Measurements from ENCODE around the gene TSR3. TPM values are rescaled to one million over a fixed set of nuclear protein-coding genes. Genes with fewer than 3 reads are reported as not detected.
"Not testable (repeated sequence)": the region's sequence is repeated elsewhere in the genome, so short reads cannot be mapped to it uniquely, and the experiment has no call there.

The TSR3 gene
- total RNA-seq, 1 donor from 2014 or later = 43.7 TPM

GRCh38 chr16:1333149-1333812 is 18.4 kb downstream of the TSR3 start, which contains the start of gene BAIAP3:
Gene BAIAP3 (plus strand): TSS chr16:1333645. CDS start chr16:1338550, 4,905 bp downstream.
- Mint-ChIP-seq H3K9me3 (no peaks in the 10 kb centered on the region), H3K27me3 (ENCODE audit: low read depth) (peaks cover 68% of the 10 kb centered on the region), H3K27ac (no peak within 1 kb of the TSS), H3K4me3 (peak within 1 kb of the TSS; percentile 54), H3K4me1 (peaks cover 8% of the 10 kb centered on the region), H3K36me3 (no peaks in the 10 kb centered on the region)
- no peak for DNase-seq (ENCODE audit: low spot score in 2 of 2, unreplicated experiment in 2 of 2)
- TF ChIP-seq CTCF (IDR thresholded peaks at IDR 0.05; ENCODE audit: unreplicated experiment) = no peak

GRCh38 chr16:1332618-1333148 is 19.0 kb downstream of the TSR3 start:
- no peaks in the 10 kb centered on the region for H3K9me3 Mint-ChIP-seq
- TF ChIP-seq CTCF (IDR thresholded peaks at IDR 0.05; ENCODE audit: unreplicated experiment) = no peak
- peaks cover 8% of the 10 kb centered on the region for H3K4me1 Mint-ChIP-seq
- H3K27me3 Mint-ChIP-seq (ENCODE audit: low read depth) = peaks cover 63% of the 10 kb centered on the region
- H3K36me3 Mint-ChIP-seq = no peaks in the 10 kb centered on the region
- no peak overlapping the region for H3K27ac Mint-ChIP-seq
- H3K4me3 Mint-ChIP-seq = peak overlapping the region; percentile 54
- DNase-seq (ENCODE audit: low spot score in 2 of 2, unreplicated experiment in 2 of 2) = no peak

GRCh38 chr16:1331712-1332617 is 19.7 kb downstream of the TSR3 start:
- peak overlapping the region; percentile 54 for H3K4me3 Mint-ChIP-seq
- no peak for TF ChIP-seq CTCF (IDR thresholded peaks at IDR 0.05; ENCODE audit: unreplicated experiment)
- H3K4me1 Mint-ChIP-seq = peaks cover 8% of the 10 kb centered on the region
- H3K27ac Mint-ChIP-seq = no peak overlapping the region
- peak in 1 of 2 experiments; percentile 63 for DNase-seq (ENCODE audit: low spot score in 2 of 2, unreplicated experiment in 2 of 2)
- no peaks in the 10 kb centered on the region for H3K9me3 Mint-ChIP-seq
- peaks cover 55% of the 10 kb centered on the region for H3K27me3 Mint-ChIP-seq (ENCODE audit: low read depth)
- H3K36me3 Mint-ChIP-seq = no peaks in the 10 kb centered on the region

- no peak for TF ChIP-seq CTCF (IDR thresholded peaks at IDR 0.05; ENCODE audit: unreplicated experiment)
- Mint-ChIP-seq H3K27ac (no peak overlapping the region), H3K27me3 (ENCODE audit: low read depth) (peaks cover 47% of the 10 kb centered on the region), H3K9me3 (no peaks in the 10 kb centered on the region), H3K36me3 (no peaks in the 10 kb centered on the region), H3K4me3 (no peak overlapping the region), H3K4me1 (peaks cover 8% of the 10 kb centered on the region)
- no peak for DNase-seq (ENCODE audit: low spot score in 2 of 2, unreplicated experiment in 2 of 2)
Observed at GRCh38 chr16:1330931-1331711, 20.6 kb downstream of the TSR3 start.

GRCh38 chr16:1330260-1330914 is 21.3 kb downstream of the TSR3 start:
- H3K36me3 Mint-ChIP-seq = no peaks in the 10 kb centered on the region
- H3K9me3 Mint-ChIP-seq = no peaks in the 10 kb centered on the region
- peak; percentile 57 for TF ChIP-seq CTCF (IDR thresholded peaks at IDR 0.05; ENCODE audit: unreplicated experiment)
- no peak overlapping the region for H3K27ac Mint-ChIP-seq
- H3K27me3 Mint-ChIP-seq (ENCODE audit: low read depth) = peaks cover 40% of the 10 kb centered on the region
- H3K4me1 Mint-ChIP-seq = peaks cover 8% of the 10 kb centered on the region
- H3K4me3 Mint-ChIP-seq = no peak overlapping the region
- DNase-seq (ENCODE audit: low spot score in 2 of 2, unreplicated experiment in 2 of 2) = no peak

GRCh38 chr16:1328961-1329360 is 22.7 kb downstream of the TSR3 start:
- H3K36me3 Mint-ChIP-seq; H3K9me3 Mint-ChIP-seq; DNase-seq (ENCODE audit: low spot score in 2 of 2, unreplicated experiment in 2 of 2); H3K4me1 Mint-ChIP-seq; H3K4me3 Mint-ChIP-seq; H3K27ac Mint-ChIP-seq: not testable (repeated sequence)
- peaks cover 25% of the 10 kb centered on the region for H3K27me3 Mint-ChIP-seq (ENCODE audit: low read depth)

- H3K4me1 Mint-ChIP-seq; H3K9me3 Mint-ChIP-seq; DNase-seq (ENCODE audit: low spot score in 2 of 2, unreplicated experiment in 2 of 2); H3K4me3 Mint-ChIP-seq; H3K27ac Mint-ChIP-seq: not testable (repeated sequence)
- Mint-ChIP-seq H3K36me3 (peaks cover 11% of the 10 kb centered on the region), H3K27me3 (ENCODE audit: low read depth) (peaks cover 25% of the 10 kb centered on the region)
Observed at GRCh38 chr16:1328136-1328535, 23.5 kb downstream of the TSR3 start.
